Astrocyte (in vitro differentiated cells and primary cell): Measurements from ENCODE around the gene CLDN4.

Source experiments
- CTCF ChIP-seq: IDR thresholded peaks from 2 replicates; pipeline ENCODE4 v1.5.1; 2011; ENCODE audit warnings: low read depth, mild to moderate bottlenecking, inconsistent platforms, low read length, moderate library complexity; ENCODE audit not compliant: insufficient read depth
- EZH2 ChIP-seq: IDR thresholded peaks from 2 replicates; pipeline ENCODE4 v1.6.1; 2012; ENCODE audit warnings: mild to moderate bottlenecking, low read length, inconsistent platforms; ENCODE audit not compliant: insufficient read depth

- TF ChIP-seq CTCF = no peak
- no peak for TF ChIP-seq EZH2
Measured at GRCh38 chr7:73830681-73831583, at the start of gene CLDN4.
